GM10248 (cell line): ENCODE data around the gene ANTXRL.
"Not testable (repeated sequence)": the region's sequence is repeated elsewhere in the genome, so short reads cannot be mapped to it uniquely, and the experiment has no call there.

ENCODE experiments used
- CTCF ChIA-PET: fragments of 300-600 bp; sonication (Branson Sonifier 250); formaldehyde crosslinking; extraction: SDS; loops from one replicate; lab custom pipeline; 2021; ENCODE audit warnings: antibody characterized with exemption; lab: Yijun Ruan, JAX
- POLR2A ChIA-PET: fragments of 350-650 bp; sonication (Branson Sonifier 250); formaldehyde crosslinking; extraction: SDS; loops from one replicate; lab custom pipeline; 2020; ENCODE audit warnings: antibody characterized with exemption; lab: Yijun Ruan, JAX
- DNase-seq: peaks from one replicate; pipeline ENCODE4 v3.0.0; 2012; ENCODE audit errors: extremely low spot score
- CTCF ChIP-seq: IDR thresholded peaks from 2 replicates; pipeline ENCODE4 v1.5.1; 2012; ENCODE audit warnings: mild to moderate bottlenecking, low read depth; ENCODE audit errors: extremely low read depth, missing control alignments, control extremely low read depth

The ANTXRL gene

GRCh38 chr10:46293832-46294640 is 7.2 kb downstream of the ANTXRL start:
- TF ChIP-seq CTCF, result no peak
- no peak for DNase-seq
- POLR2A ChIA-PET, result no interaction called here
- CTCF ChIA-PET, result no interaction called here

GRCh38 chr10:46294641-46295220 is 7.9 kb downstream of the ANTXRL start:
- POLR2A ChIA-PET, result no interaction called here
- no peak for TF ChIP-seq CTCF
- no peak for DNase-seq
- CTCF ChIA-PET, result no interaction called here

GRCh38 chr10:46295350-46296010 is 8.7 kb downstream of the ANTXRL start:
- DNase-seq, CTCF ChIA-PET, POLR2A ChIA-PET: not testable (repeated sequence)

GRCh38 chr10:46296086-46296485 is 9.3 kb downstream of the ANTXRL start:
- CTCF ChIA-PET, POLR2A ChIA-PET, DNase-seq: not testable (repeated sequence)

GRCh38 chr10:46296641-46297141 is 9.9 kb downstream of the ANTXRL start:
- CTCF ChIA-PET, result interaction anchor here (1.5 kb wide), 1 partner anchor 28 kb away, joined by 3 read pairs; no protein-coding TSS in a partner anchor

GRCh38 chr10:46297406-46298204 is 10.8 kb downstream of the ANTXRL start:
- ChIA-PET CTCF (interaction anchor here (1.5 kb wide), 1 partner anchor 28 kb away, joined by 3 read pairs; no protein-coding TSS in a partner anchor), POLR2A (no interaction called here)
- no peak for DNase-seq
- no peak for TF ChIP-seq CTCF

More at GRCh38 chr10:46296641-46297141, 9.9 kb downstream of the ANTXRL start:
- POLR2A ChIA-PET, result no interaction called here
- DNase-seq, result no peak
- TF ChIP-seq CTCF, result no peak

- ChIA-PET CTCF (interaction anchor here (1.0 to 1.5 kb wide), 2 partner anchors 26 to 71 kb away, joined by 3 read pairs; no protein-coding TSS in a partner anchor), POLR2A (no interaction called here)
- no peak for DNase-seq
- TF ChIP-seq CTCF, result no peak
Observed at GRCh38 chr10:46298477-46299285, 11.9 kb downstream of the ANTXRL start.
